GM12801 (cell line): Measurements from ENCODE around the gene LRMDA.

Experiments
- CTCF ChIP-seq: IDR thresholded peaks from one replicate; pipeline ENCODE4 v1.5.1; 2011; ENCODE audit warnings: control low read depth; ENCODE audit not compliant: insufficient read length; ENCODE audit errors: extremely low read depth

LRMDA gene

GRCh38 chr10:75663947-75664664, 232.7 kb downstream of the LRMDA start:
- no peak for TF ChIP-seq CTCF

DNA sequence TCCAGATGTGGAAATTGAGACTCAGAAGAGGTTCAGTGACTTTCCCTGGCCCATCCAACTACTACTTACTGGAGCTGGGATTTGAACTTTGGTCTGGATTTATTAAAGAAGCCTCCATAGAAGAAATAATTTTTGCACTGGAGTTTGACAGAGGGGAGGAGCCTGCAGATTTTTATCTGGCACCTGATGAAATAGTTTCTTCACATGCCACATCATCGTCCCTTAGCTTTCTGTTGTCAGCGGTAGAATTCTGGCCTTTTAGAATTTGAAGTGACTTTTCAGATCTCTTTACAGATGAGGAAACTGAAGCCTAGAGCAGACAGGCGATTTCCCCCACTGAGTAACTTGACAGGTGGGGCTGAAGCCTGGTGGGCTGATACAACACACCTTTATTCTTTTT, 233.5 kb downstream of the LRMDA start:
- no peak for TF ChIP-seq CTCF

DNA sequence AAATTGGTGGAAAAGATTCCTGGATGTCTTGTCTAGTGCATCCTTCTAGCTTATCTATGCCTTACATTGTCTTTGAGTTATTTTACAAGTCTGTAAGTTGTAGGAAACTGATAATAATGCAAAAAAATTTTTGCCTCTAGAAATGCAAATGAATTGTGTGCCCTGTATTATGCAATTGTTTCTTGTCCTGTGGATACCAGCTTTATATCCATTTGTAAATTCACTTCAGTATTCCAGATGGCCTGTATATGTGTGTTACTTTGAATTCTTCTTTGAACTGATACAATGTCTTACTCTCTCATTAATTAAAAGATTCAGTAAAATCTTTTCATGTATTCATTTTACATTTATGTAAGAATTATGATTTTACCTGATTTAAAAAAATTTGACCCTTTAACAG, 234.3 kb downstream of the LRMDA start:
- TF ChIP-seq CTCF: no peak

DNA sequence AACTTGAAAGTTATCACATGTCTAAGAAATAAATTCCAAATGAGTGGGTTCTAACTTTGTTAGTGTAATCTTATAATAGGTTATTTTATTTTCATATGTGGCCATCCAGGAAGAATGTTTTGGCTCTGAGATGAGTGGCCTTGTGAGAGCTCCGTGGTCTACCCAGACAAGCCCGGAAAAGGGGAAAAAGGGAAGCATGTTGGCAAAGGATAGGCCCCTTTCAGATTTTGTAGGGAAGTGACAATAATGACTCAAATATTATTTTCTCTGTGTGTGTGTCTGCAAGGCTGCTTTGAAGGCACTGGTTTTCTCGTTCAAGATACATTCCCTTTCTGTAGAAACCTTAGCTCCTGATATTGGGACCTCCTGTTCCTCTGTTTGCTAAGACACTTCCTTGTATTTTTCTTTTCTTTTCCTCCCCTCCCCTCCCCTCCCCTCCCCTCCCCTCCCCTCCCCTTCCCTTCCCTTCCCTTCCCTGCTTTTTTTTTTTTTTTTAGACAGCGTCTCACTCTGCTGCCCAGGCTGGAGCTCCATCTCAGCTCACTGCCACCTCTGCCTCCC, 240.8 kb downstream of the LRMDA start:
- TF ChIP-seq CTCF: no peak

- TF ChIP-seq CTCF: no peak
Observed at GRCh38 chr10:75672842-75673241, 241.4 kb downstream of the LRMDA start.

DNA sequence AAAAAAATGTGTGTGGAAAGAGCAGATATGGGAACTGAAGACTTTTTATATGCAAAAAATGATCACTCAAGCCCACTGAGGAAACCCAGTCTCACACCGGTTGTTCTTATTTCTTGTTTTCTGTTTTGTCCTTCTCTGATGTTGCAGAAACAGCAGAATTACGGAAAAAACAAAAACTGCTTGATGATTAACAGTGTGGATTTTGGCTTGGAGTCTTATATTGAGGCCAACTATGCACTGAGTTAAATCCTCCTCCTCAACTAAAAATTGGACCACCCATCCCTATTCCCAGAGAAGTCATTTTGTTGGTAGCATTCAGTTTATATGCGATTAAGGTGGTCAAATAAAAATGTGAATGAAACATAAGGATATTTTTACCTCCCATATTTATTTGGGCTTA, 246.1 kb downstream of the LRMDA start:
- TF ChIP-seq CTCF: no peak

DNA sequence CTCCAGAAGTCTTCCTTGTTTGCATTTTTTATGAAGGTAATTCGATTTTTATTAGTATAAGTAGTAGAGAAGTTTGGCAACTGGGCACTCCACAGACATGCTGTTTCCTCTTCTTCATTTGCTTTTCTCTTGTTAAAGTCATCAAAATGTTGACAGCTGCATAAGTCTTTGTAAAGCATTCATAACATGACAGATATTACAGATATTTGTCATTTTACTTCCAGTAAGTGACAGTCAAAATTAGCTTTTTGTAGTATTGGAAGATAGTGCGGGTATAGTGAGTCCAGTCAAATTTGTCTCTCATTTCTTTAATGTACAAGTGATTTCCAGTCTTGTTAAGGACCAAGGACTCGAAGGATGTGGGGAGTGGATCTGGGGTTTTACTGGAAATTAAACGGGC, 247.1 kb downstream of the LRMDA start:
- TF ChIP-seq CTCF: no peak
